ENCODE measurements around the gene LRRC8A. TPM values are rescaled to one million over a fixed set of nuclear protein-coding genes. Genes with fewer than 3 reads are reported as not detected.

The LRRC8A gene
- total and polyA plus RNA-seq, 4 donors, result 14.3 to 100 (median 52.6) TPM

DNA sequence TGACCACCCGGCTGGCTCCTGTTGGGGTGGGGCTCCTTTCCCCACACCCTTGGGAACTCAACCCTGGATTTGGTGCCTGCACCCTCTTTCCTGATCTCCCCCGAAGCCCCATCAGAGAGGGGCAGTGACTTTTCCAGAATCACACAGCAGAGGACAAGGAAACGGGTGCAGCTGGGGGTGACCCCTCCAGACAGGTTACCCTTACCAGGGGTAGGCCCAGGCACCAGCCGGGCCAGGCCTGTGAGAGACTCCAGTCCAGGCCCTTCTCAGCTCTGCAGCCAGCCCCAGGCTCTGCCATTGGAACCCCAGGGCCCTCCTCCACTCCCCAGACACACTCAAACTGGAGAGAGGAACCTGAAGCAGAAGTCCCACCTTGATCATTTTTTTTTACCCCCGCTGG is 19.9 kb downstream of the LRRC8A start:
- Histone ChIP-seq H3K36me3 (ENCODE audit: control insufficient read depth in 1 of 2, insufficient read depth in 2 of 2, low read length in 1 of 2) (peaks cover 3 to 4% of the 10 kb centered on the region in 2 donors), H3K27me3 (ENCODE audit: control insufficient read depth in 1 of 2, insufficient read depth in 2 of 2, low read length in 1 of 2) (no peaks in the 10 kb centered on the region), H3K4me1 (ENCODE audit: control insufficient read depth in 1 of 2, insufficient read depth in 2 of 2, low read length in 2 of 2) (no peaks in the 10 kb centered on the region), H3K27ac (ENCODE audit: low read depth in 1 of 2, low read length in 2 of 2) (peak overlapping the region; percentile 15 to 58), H3K4me3 (ENCODE audit: low read length in 2 of 2) (no peak overlapping the region), H3K9me3 (ENCODE audit: control insufficient read depth, low read length) (no peaks in the 10 kb centered on the region)
- WGBS, 2 donors, result 88 to 89% methylated on average over 5 of the region's 5 CpGs
- intact Hi-C loops (cut with DNase I), result no loop called here
- DNase-seq (no peak), ATAC-seq (ENCODE audit: low FRiP score) (no peak)

DNA sequence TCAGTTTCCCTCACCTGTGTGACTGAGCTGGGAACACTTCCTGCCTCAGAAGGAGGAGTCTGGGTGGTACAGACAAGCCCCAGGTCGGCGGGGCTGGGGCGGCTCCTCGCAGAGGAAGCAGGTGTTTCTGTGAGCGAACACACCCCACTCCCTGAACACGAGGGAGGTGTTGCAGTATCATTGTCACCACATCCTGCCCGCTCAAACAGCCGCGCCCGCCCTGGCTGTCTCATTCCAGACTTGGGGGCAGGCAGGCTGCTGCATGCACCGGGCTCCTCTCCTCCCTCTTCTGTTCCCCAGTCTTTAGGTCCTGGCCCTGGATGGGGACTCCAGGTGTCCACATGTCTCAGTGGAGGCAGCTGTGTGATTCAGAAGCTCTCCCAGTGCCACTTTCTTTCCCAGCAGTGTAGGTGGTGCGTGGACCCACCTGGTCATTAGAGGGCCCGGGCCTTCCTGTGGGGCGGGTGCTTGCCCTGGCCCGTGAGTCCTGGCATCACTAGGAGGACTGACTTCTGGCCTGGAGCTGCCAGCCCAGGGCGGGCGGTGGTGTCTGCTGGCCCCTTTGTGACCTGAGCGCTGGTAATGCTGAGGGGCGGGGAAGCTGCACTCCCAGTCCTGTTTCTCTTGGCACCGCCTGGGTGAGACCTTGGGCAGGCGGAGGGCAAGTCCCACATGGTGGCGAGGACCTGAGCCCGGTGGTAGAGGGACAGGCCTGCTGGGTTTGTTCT is 20.6 kb downstream of the LRRC8A start:
- DNase-seq, result peak; percentile 83 to 84
- peaks cover 4 to 5% of the 10 kb centered on the region in 2 donors for H3K36me3 ChIP-seq (ENCODE audit: control insufficient read depth in 1 of 2, insufficient read depth in 2 of 2, low read length in 1 of 2)
- H3K27ac ChIP-seq (ENCODE audit: low read depth in 1 of 2, low read length in 2 of 2), result peak overlapping the region in 1 of 2 donors; percentile 58
- H3K4me3 ChIP-seq (ENCODE audit: low read length in 2 of 2), result no peak overlapping the region
- H3K9me3 ChIP-seq (ENCODE audit: control insufficient read depth, low read length), result no peaks in the 10 kb centered on the region
- peak; percentile 76 for ATAC-seq (ENCODE audit: low FRiP score)
- H3K4me1 ChIP-seq (ENCODE audit: control insufficient read depth in 1 of 2, insufficient read depth in 2 of 2, low read length in 2 of 2), result no peaks in the 10 kb centered on the region
- no peaks in the 10 kb centered on the region for H3K27me3 ChIP-seq (ENCODE audit: control insufficient read depth in 1 of 2, insufficient read depth in 2 of 2, low read length in 1 of 2)
- intact Hi-C loops (cut with DNase I), result no loop called here
- WGBS, 2 donors, result 35% methylated on average over 23 of the region's 23 CpGs

DNA sequence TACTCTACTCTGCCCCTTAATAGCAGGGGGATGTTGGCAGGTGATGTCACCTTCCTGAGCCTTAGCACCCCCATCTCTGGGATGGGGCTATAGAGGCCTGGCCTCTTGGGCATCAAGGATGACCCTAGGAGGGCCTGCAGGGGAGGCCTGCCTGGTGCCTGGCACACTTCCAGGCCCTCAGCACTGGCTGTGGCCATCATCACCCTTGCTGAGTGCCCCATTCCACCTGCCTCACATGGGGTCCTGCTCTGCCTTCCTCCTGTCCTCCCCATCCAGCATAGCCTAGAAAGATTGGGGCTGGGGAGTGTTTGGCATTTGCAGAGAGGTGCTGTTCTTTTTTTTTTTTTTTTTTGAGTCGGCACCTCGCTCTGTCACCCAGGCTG is 21.1 kb downstream of the LRRC8A start:
- DNase-seq (no peak), ATAC-seq (ENCODE audit: low FRiP score) (peak; percentile 1)
- H3K27me3 ChIP-seq (ENCODE audit: control insufficient read depth in 1 of 2, insufficient read depth in 2 of 2, low read length in 1 of 2), result no peaks in the 10 kb centered on the region
- H3K4me3 ChIP-seq (ENCODE audit: low read length in 2 of 2), result no peak overlapping the region
- peak overlapping the region in 1 of 2 donors; percentile 58 for H3K27ac ChIP-seq (ENCODE audit: low read depth in 1 of 2, low read length in 2 of 2)
- no peaks in the 10 kb centered on the region for H3K4me1 ChIP-seq (ENCODE audit: control insufficient read depth in 1 of 2, insufficient read depth in 2 of 2, low read length in 2 of 2)
- no peaks in the 10 kb centered on the region for H3K9me3 ChIP-seq (ENCODE audit: control insufficient read depth, low read length)
- peaks cover 4 to 11% of the 10 kb centered on the region in 2 donors for H3K36me3 ChIP-seq (ENCODE audit: control insufficient read depth in 1 of 2, insufficient read depth in 2 of 2, low read length in 1 of 2)
- intact Hi-C loops (cut with DNase I), result no loop called here
- 26 to 55% methylated on average over 2 of the region's 2 CpGs for WGBS, 2 donors

DNA sequence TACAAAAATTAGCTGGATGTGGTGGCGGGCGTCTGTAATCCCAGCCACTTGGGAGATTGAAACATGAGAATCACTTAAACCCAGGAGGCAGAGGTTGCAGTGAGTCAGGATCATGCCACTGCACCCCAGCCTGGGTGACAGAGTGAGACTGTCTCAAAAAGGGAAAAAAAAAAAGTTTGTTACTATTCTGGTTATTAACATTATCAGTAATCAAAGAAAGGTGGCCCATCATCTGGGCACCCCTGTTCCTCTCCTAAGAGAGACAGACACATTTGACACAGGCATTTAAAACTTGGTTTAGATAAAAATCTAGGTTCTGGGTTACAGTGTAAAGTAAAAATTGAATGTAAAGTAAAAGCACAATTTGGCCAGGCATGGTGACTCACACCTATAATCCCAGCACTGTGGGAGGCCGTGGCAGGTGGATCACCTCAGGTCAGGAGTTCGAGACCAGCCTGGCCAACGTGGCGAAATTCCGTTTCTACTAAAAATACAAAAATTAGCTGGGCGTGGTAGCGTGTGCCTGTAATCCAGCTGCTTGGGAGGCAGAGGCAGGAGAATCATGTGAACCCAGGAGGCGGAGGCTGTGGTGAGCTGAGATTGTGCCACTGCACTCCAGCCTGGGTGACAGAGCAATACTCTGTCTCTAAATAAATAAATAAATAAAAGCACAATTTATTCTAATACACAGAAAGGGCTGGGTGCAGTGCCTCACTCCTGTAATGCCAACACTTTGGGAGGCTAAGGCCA is 22.1 kb downstream of the LRRC8A start:
- Histone ChIP-seq H3K9me3 (ENCODE audit: control insufficient read depth, low read length) (no peaks in the 10 kb centered on the region), H3K36me3 (ENCODE audit: control insufficient read depth in 1 of 2, insufficient read depth in 2 of 2, low read length in 1 of 2) (peaks cover 0 to 15% of the 10 kb centered on the region in 2 donors), H3K4me3 (ENCODE audit: low read length in 2 of 2) (no peak overlapping the region), H3K27ac (ENCODE audit: low read depth in 1 of 2, low read length in 2 of 2) (no peak overlapping the region), H3K4me1 (ENCODE audit: control insufficient read depth in 1 of 2, insufficient read depth in 2 of 2, low read length in 2 of 2) (no peaks in the 10 kb centered on the region), H3K27me3 (ENCODE audit: control insufficient read depth in 1 of 2, insufficient read depth in 2 of 2, low read length in 1 of 2) (no peaks in the 10 kb centered on the region)
- ATAC-seq (ENCODE audit: low FRiP score) (no peak), DNase-seq (no peak)
- intact Hi-C loops (cut with DNase I), result no loop called here
- 76 to 78% methylated on average over 10 of the region's 10 CpGs for WGBS, 2 donors

DNA sequence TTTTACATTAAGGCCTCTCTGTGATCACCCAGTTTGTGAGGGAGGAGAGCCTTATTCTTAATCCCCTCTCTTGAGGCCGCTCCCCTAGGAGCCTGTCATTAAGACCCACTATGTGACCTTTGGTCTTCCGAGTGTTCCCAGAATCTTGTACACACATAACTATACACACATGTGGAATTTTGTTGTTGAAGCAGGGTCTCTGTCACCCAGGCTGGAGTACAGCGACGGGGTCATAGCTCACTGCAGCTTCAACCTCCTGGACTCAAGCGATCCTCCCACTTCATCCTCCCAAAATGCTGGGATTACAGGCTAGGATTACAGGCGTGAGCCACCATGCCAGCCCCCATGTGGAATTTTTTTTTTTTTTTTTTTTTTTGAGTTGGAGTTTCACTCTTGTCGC is 24.0 kb downstream of the LRRC8A start:
- intact Hi-C loops (cut with DNase I), result no loop called here
- peaks cover 0 to under 1% of the 10 kb centered on the region in 2 donors for H3K4me1 ChIP-seq (ENCODE audit: control insufficient read depth in 1 of 2, insufficient read depth in 2 of 2, low read length in 2 of 2)
- H3K9me3 ChIP-seq (ENCODE audit: control insufficient read depth, low read length), result no peaks in the 10 kb centered on the region
- WGBS, 2 donors, result 92 to 93% methylated on average over 7 of the region's 7 CpGs
- DNase-seq (no peak), ATAC-seq (ENCODE audit: low FRiP score) (no peak)
- H3K36me3 ChIP-seq (ENCODE audit: control insufficient read depth in 1 of 2, insufficient read depth in 2 of 2, low read length in 1 of 2), result peaks cover 0 to 15% of the 10 kb centered on the region in 2 donors
- no peaks in the 10 kb centered on the region for H3K27me3 ChIP-seq (ENCODE audit: control insufficient read depth in 1 of 2, insufficient read depth in 2 of 2, low read length in 1 of 2)
- H3K27ac ChIP-seq (ENCODE audit: low read depth in 1 of 2, low read length in 2 of 2), result no peak overlapping the region
- no peak overlapping the region for H3K4me3 ChIP-seq (ENCODE audit: low read length in 2 of 2)

DNA sequence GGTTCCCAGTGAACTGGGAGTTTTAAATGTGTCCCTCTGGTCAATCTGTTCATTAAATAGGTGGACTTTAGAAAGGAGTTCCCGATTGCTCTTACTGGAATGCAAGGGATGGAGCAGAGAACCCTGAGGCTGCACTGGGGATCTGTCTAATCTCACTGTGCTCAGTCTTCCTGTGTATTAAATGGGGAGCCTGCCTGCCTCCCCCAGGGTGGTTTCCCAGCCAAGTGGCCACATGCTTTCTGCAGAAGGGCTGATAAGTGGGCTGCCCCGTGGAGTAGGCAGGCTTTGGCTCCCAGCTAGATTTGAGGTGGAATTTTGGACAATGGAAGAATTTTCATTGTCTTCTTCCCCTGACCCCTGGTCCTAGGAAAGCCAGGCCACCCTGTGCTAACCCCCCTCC is 24.8 kb downstream of the LRRC8A start:
- no peak for DNase-seq
- intact Hi-C loops (cut with DNase I), result no loop called here
- Histone ChIP-seq H3K4me3 (ENCODE audit: low read length in 2 of 2) (no peak overlapping the region), H3K9me3 (ENCODE audit: control insufficient read depth, low read length) (no peaks in the 10 kb centered on the region), H3K27ac (ENCODE audit: low read depth in 1 of 2, low read length in 2 of 2) (no peak overlapping the region), H3K36me3 (ENCODE audit: control insufficient read depth in 1 of 2, insufficient read depth in 2 of 2, low read length in 1 of 2) (peaks cover 0 to 15% of the 10 kb centered on the region in 2 donors), H3K4me1 (ENCODE audit: control insufficient read depth in 1 of 2, insufficient read depth in 2 of 2, low read length in 2 of 2) (peaks cover 0 to 4% of the 10 kb centered on the region in 2 donors), H3K27me3 (ENCODE audit: control insufficient read depth in 1 of 2, insufficient read depth in 2 of 2, low read length in 1 of 2) (no peaks in the 10 kb centered on the region)
- ATAC-seq (ENCODE audit: low FRiP score), result no peak
- 25 to 34% methylated on average over 2 of the region's 2 CpGs for WGBS, 2 donors

DNA sequence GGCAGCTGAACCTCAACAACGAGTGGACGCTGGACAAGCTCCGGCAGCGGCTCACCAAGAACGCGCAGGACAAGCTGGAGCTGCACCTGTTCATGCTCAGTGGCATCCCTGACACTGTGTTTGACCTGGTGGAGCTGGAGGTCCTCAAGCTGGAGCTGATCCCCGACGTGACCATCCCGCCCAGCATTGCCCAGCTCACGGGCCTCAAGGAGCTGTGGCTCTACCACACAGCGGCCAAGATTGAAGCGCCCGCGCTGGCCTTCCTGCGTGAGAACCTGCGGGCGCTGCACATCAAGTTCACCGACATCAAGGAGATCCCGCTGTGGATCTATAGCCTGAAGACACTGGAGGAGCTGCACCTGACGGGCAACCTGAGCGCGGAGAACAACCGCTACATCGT is 26.4 kb downstream of the LRRC8A start:
- WGBS, 2 donors, result 97 to 98% methylated on average over 24 of the region's 24 CpGs
- intact Hi-C loops (cut with DNase I), result no loop called here
- H3K4me1 ChIP-seq (ENCODE audit: control insufficient read depth in 1 of 2, insufficient read depth in 2 of 2, low read length in 2 of 2), result peaks cover 0 to 7% of the 10 kb centered on the region in 2 donors
- ATAC-seq (ENCODE audit: low FRiP score), result no peak
- H3K27ac ChIP-seq (ENCODE audit: low read depth in 1 of 2, low read length in 2 of 2), result no peak overlapping the region
- no peaks in the 10 kb centered on the region for H3K27me3 ChIP-seq (ENCODE audit: control insufficient read depth in 1 of 2, insufficient read depth in 2 of 2, low read length in 1 of 2)
- DNase-seq, result no peak
- H3K36me3 ChIP-seq (ENCODE audit: control insufficient read depth in 1 of 2, insufficient read depth in 2 of 2, low read length in 1 of 2), result peaks cover 0 to 15% of the 10 kb centered on the region in 2 donors
- H3K9me3 ChIP-seq (ENCODE audit: control insufficient read depth, low read length), result no peaks in the 10 kb centered on the region
- no peak overlapping the region for H3K4me3 ChIP-seq (ENCODE audit: low read length in 2 of 2)

DNA sequence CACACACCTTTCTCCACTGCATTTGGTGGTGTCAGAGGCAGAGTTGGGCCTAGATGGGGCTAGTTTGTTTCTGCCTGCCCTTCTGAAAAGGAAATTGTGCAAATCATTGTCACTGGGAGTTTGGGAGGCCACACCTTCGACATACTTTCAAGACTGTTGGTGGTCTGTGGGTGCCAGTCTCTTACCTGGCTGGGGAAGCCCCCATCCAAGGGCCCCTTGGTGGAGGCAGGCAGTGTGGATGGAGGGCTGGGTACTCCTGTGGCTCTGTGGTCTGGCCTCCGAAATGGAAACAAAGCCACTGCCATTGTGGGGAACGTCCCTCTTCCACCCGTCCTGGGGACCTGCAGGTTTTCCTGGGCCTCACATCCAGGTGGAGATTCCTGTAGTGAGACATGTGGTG is 27.9 kb downstream of the LRRC8A start:
- Histone ChIP-seq H3K4me3 (ENCODE audit: low read length in 2 of 2) (no peak overlapping the region), H3K27me3 (ENCODE audit: control insufficient read depth in 1 of 2, insufficient read depth in 2 of 2, low read length in 1 of 2) (no peaks in the 10 kb centered on the region), H3K9me3 (ENCODE audit: control insufficient read depth, low read length) (no peaks in the 10 kb centered on the region), H3K27ac (ENCODE audit: low read depth in 1 of 2, low read length in 2 of 2) (peak overlapping the region in 1 of 2 donors; percentile 11), H3K36me3 (ENCODE audit: control insufficient read depth in 1 of 2, insufficient read depth in 2 of 2, low read length in 1 of 2) (peaks cover 0 to 15% of the 10 kb centered on the region in 2 donors), H3K4me1 (ENCODE audit: control insufficient read depth in 1 of 2, insufficient read depth in 2 of 2, low read length in 2 of 2) (peaks cover 0 to 11% of the 10 kb centered on the region in 2 donors)
- intact Hi-C loops (cut with DNase I), result loop anchor here in 1 of 2 donors (5.0 kb wide), 1 partner anchor 33 kb away; no protein-coding TSS in a partner anchor
- WGBS, 2 donors, result 87 to 88% methylated on average over 4 of the region's 4 CpGs
- ATAC-seq (ENCODE audit: low FRiP score) (no peak), DNase-seq (no peak)
